RWPE2 (cell line): Measurements from ENCODE around the gene CD52.

ENCODE experiments used
- ATAC-seq: fragments of 200-7000 bp; cut with Tn5 transposase; 3 replicates; pipeline ENCODE4 v1.9.1; 2021; ENCODE audit warnings: low read depth
- DNase-seq: peaks from one replicate; pipeline ENCODE4 v3.0.0-alpha.2; 2020; ENCODE audit warnings: low spot score
- H3K27ac ChIP-seq: fragments of 450-650 bp; 2 replicates; pipeline ENCODE4 v1.5.1; 2017; ENCODE audit warnings: mild to moderate bottlenecking; ENCODE audit not compliant: poor library complexity, severe bottlenecking
- H3K27me3 ChIP-seq: fragments of 250-450 bp; sonication (Bioruptor Pico); 2 replicates; pipeline ENCODE4 v1.5.1; 2021; ENCODE audit warnings: mild to moderate bottlenecking, moderate library complexity; ENCODE audit not compliant: insufficient read depth, poor library complexity, severe bottlenecking
- H3K36me3 ChIP-seq: fragments of 250-450 bp; sonication (Bioruptor Pico); 2 replicates; pipeline ENCODE4 v1.5.1; 2020; ENCODE audit warnings: low read depth, mild to moderate bottlenecking, moderate library complexity
- H3K4me1 ChIP-seq: fragments of 250-450 bp; sonication (Bioruptor Pico); 2 replicates; pipeline ENCODE4 v1.5.1; 2021; ENCODE audit warnings: mild to moderate bottlenecking, moderate library complexity; ENCODE audit not compliant: insufficient read depth, poor library complexity, severe bottlenecking
- H3K4me3 ChIP-seq: fragments of 250-450 bp; sonication (Bioruptor Pico); 2 replicates; pipeline ENCODE4 v1.5.1; 2021; ENCODE audit warnings: mild to moderate bottlenecking, moderate library complexity; ENCODE audit not compliant: severe bottlenecking
- H3K9me3 ChIP-seq: fragments of 250-450 bp; sonication (Bioruptor Pico); 2 replicates; pipeline ENCODE4 v1.5.1; 2021; ENCODE audit warnings: mild to moderate bottlenecking, moderate library complexity; ENCODE audit not compliant: severe bottlenecking
- TF ChIP-seq, protein P1 (sequence below): fragments of 450-650 bp; IDR thresholded peaks from one replicate; pipeline ENCODE4 v1.5.1; 2017; ENCODE audit warnings: mild to moderate bottlenecking, moderate library complexity; ENCODE audit not compliant: poor library complexity, severe bottlenecking

CD52 gene

DNA sequence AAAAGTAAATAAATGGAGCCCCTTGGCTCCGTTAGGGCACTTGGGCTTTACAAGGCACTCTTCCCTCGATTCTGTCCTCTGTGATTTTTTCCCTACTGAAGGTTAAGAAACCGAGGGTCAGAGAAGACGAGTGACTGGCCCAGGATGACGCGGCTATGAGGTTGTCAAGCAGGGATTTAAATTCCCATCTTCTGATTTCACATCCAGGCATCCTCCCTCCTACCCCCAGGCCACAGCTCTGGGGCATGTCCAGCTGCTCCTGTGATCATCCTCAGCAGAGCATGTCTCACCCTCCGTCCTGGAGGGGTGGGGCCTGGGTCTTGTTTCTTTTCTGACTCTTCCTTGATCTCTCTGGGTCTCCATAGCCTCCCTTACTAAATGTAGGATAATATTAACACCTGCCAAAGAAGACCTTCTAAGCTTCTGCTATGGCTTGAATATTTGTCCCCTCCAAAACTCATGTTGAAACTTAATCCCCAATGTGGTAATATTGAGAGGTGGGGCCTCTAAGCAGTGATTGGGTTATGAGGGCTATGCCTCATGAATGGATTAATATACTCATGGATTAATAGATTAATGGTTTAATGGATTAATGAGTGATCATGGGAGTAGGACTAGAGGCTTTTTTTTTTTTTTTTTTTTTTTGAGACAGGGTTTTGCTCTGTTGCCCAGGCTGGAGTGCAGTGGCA is 31.6 kb downstream of the CD52 start:
- peaks cover 3% of the 10 kb centered on the region; the same call in 1 of the 2 replicates for H3K36me3 ChIP-seq
- TF ChIP-seq, protein P1, sequence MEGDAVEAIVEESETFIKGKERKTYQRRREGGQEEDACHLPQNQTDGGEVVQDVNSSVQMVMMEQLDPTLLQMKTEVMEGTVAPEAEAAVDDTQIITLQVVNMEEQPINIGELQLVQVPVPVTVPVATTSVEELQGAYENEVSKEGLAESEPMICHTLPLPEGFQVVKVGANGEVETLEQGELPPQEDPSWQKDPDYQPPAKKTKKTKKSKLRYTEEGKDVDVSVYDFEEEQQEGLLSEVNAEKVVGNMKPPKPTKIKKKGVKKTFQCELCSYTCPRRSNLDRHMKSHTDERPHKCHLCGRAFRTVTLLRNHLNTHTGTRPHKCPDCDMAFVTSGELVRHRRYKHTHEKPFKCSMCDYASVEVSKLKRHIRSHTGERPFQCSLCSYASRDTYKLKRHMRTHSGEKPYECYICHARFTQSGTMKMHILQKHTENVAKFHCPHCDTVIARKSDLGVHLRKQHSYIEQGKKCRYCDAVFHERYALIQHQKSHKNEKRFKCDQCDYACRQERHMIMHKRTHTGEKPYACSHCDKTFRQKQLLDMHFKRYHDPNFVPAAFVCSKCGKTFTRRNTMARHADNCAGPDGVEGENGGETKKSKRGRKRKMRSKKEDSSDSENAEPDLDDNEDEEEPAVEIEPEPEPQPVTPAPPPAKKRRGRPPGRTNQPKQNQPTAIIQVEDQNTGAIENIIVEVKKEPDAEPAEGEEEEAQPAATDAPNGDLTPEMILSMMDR = no peak
- no peaks in the 10 kb centered on the region for H3K27me3 ChIP-seq
- peak overlapping the region; percentile 85 for H3K27ac ChIP-seq
- H3K4me1 ChIP-seq = peaks cover 51% of the 10 kb centered on the region
- ATAC-seq (peak; percentile 67), DNase-seq (peak; percentile 88)
- no peaks in the 10 kb centered on the region for H3K9me3 ChIP-seq
- no peak overlapping the region for H3K4me3 ChIP-seq

DNA sequence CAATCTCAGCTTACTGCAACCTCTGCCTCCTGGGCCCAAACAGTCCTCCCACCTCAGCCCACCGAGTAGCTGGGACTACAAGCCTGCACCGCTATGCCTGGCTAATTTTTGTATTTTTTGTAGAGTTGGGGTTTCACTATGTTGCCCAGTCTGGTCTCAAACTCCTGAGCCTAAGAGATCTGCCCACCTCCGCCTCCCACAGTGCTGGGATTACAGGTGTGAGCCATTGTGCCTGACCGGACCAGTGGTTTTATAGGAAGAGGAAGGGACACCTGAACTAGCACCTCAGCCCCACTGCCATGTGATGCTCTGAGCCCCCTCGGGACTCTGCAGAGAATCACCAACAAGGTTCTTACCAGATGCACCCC is 32.1 kb downstream of the CD52 start:
- TF ChIP-seq, protein P1 = no peak
- ATAC-seq (no peak), DNase-seq (no peak)
- Histone ChIP-seq H3K4me3 (no peak overlapping the region), H3K4me1 (peaks cover 51% of the 10 kb centered on the region), H3K9me3 (no peaks in the 10 kb centered on the region), H3K27ac (peak overlapping the region; percentile 85), H3K36me3 (peaks cover 3% of the 10 kb centered on the region; the same call in 1 of the 2 replicates), H3K27me3 (no peaks in the 10 kb centered on the region)

DNA sequence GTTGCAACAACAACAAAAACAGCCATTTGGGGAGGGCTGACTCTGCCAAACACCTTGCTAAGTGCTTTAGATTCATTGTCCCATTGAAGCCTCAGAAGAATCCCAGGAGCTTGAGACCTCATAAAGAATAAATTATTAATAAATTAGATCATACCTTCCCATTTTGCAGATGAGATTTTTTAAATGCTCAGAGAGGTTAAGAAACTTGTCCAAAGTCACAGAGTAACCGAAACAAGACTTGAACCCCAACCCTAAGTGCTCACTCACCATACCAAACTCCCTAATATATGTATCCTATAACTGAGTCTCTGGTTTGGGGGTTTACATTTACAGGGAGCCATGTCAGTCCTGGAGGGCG is 32.6 kb downstream of the CD52 start:
- no peak for ATAC-seq
- H3K4me3 ChIP-seq = no peak overlapping the region
- TF ChIP-seq, protein P1 = no peak
- H3K27me3 ChIP-seq = no peaks in the 10 kb centered on the region
- H3K27ac ChIP-seq = peak overlapping the region; percentile 85
- peaks cover 3% of the 10 kb centered on the region; the same call in 1 of the 2 replicates for H3K36me3 ChIP-seq
- peaks cover 51% of the 10 kb centered on the region for H3K4me1 ChIP-seq
- no peak for DNase-seq
- H3K9me3 ChIP-seq = no peaks in the 10 kb centered on the region

DNA sequence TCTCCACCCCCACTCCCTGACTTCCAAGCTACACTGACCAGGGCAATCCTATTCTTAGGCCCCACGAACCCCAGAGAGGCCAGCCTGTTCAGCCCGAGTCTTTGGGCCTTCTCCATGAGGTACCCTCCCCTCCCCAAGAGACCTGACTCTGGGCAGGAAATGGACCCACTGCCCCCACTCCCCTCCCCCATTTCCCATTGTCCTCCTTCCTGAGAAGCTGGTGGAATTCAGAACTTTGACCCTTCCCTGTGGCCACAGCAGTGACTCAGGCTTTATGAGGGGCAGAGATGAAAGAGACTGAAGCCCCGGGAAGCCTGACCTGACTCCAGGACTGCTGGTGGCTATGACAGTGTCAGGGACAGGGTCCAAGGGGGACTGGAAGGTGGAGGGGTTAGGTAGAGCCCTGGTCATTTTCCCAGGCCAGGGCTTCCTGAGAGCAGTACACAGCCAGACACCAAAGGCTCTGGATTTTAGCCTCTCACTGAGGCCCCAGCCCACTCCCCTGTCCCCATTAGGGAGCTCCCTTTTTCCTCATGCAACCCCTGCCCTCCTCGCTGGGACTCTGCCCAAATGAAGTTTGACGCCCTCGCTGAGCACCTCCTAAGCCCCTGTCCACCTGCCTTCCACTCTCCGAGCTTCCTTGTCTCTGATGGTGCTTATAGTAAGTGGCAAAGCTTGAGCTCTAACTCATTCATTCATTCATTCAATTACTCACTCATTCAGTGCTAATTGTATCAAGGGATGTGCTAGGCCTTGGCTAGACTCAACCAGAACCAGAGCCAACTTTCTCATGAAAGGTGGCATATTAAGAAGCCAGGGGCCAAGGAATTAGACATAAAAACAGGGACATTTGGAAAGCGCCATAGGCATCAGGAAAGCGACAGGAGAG is 33.2 kb downstream of the CD52 start:
- peaks cover 3% of the 10 kb centered on the region; the same call in 1 of the 2 replicates for H3K36me3 ChIP-seq
- H3K4me1 ChIP-seq = peaks cover 51% of the 10 kb centered on the region
- TF ChIP-seq, protein P1 = no peak
- no peaks in the 10 kb centered on the region for H3K9me3 ChIP-seq
- ATAC-seq = no peak
- no peak for DNase-seq
- H3K27me3 ChIP-seq = no peaks in the 10 kb centered on the region
- peak overlapping the region; percentile 85 for H3K27ac ChIP-seq
- H3K4me3 ChIP-seq = no peak overlapping the region
